ENCODE measurements around the gene MYBPHL.
A peak's percentile ranks its signal among the peaks of the same experiment; 100 is the strongest.
"Not testable (repeated sequence)": the region's sequence is repeated elsewhere in the genome, so short reads cannot be mapped to it uniquely, and the experiment has no call there.

Gene MYBPHL

DNA sequence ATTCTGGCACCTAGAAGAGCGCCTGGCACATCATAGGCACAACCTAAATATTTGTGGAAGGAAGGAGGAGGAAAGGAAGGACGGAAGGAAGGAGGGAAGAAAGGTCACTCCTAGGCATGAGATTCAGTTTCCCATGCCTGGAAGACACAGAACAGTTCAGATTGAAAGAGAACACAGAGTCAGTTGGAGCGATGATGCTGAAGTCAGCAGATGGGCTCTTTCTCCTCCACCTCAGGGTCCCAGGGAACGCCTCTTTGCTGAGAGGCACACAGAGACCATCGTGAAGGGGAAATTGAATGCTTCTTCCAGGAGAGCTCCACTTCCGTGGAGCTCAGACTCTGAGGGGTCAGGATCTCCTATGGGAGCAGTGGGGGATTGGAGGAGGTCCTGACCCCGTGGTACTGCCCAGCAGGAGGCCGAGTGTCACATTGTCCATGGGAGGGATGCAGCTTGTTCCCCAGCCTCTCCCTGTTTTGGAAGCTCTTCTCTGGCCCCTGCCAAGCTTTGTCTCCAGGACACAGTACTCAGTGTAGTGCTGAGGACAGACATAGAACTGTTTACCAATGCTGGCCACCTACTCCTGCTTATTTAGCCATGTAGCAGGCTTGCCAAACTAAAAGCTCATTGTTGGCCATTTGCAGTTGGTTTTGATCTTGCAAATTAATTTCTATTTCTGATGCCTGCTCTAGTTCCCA is 2.4 kb downstream of the MYBPHL start:
- DNase-seq = no peak

DNA sequence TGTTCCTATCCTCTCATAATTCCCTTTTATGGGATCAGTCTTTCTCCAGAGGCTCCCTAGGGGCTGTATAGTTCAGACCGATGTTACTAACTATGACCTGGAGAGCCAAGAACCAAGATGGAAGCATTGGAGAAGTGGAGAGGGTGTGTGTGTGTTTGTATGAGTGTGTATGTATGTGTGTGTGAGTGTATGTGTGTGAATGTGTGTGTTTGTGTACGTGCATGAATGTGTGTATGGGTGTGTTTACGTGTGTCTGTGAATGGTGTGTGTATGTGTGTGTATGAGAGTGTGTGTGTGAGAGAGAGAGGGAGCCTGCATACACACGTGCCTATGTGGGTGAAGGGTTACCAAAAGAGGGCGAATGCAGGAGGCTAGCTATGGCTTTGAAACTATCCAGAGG is 4.9 kb downstream of the MYBPHL start:
- DNase-seq = no peak

GRCh38 chr1:109300650-109301151 is 6.1 kb downstream of the MYBPHL start:
- no peak for DNase-seq

GRCh38 chr1:109299558-109300343 is 7.1 kb downstream of the MYBPHL start:
- DNase-seq = no peak

GRCh38 chr1:109298666-109299557 is 7.9 kb downstream of the MYBPHL start:
- DNase-seq = no peak

DNA sequence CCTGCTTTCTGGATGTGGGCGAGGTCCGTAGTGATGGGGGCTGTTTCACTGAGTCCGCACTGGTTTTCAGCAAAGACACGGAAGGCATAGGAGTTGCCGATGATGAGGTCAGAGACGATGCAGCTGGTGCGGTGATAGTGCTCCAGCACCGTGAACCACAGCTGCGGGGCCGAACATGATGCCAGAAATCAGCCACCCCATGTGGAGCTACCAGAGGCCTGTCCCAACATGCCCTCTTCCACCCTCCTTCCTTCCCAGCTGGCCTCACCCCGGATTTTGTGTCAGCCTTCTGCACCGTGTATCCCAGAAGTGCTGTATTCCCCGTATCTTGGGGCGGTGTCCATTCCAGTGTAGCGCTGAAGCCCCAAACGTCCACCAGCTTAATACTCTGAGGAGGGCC is 10.0 kb downstream of the MYBPHL start:
- no peak for DNase-seq

GRCh38 chr1:109295712-109296415 is 10.9 kb downstream of the MYBPHL start:
- no peak for DNase-seq

DNA sequence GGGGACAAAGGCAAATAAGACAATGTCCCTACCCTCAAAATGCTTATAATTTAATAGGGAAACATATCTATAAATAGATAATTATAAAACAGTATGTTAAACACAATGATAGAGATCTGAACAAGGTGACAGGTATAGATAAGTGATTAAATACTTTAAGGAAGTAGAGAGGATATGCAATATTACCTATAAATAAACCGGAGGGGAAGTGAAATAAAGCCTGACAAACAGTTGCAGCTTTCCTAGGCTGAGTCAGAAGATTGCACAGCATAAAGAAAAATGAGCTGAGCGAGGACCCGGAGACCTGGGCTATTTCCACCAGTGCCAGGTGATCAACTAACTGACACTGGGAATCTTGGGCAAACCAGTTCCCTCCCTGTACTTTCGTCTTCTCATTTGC is 12.3 kb downstream of the MYBPHL start:
- no peak for DNase-seq

- no peak for DNase-seq
Observed at GRCh38 chr1:109293026-109293425, 13.8 kb downstream of the MYBPHL start.

DNA sequence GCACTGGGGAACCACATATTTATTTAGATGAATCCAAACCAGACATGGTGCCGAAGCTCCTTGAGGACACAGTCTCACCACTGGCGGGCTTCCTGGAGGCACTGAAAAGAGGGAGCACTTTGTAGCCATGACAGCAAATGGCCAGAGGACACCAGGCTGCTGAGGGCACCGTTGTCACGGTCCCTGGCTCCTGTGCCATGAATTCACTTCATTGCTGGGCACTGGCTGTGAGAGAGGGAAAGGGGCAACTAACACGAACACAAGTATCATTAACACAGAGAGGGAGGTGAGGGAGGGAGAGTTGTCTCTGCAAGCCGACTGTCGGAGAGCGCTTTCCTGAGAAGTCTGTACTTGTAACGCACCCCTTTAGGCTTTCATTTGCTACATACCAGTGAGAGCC is 14.4 kb downstream of the MYBPHL start:
- no peak for DNase-seq

DNA sequence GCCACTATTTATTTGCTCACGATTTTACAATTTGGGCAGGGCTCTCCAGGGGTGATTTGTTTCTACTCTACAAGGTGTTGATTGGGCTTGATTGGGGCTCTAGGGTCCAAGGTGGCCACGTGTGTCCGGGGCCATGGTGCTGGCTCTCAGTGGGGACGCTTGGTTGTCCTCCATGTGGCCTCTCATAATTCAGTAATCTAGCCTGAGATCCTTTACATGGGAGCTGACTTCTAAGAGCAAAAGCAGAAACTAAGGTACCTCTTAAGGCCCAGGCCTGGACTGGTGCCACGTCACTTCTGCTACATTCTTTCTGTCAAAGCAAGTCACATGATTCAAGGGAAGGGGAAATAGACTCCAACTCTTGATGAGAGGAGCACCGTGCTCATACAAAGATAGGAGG is 15.8 kb downstream of the MYBPHL start:
- DNase-seq = no peak

DNA sequence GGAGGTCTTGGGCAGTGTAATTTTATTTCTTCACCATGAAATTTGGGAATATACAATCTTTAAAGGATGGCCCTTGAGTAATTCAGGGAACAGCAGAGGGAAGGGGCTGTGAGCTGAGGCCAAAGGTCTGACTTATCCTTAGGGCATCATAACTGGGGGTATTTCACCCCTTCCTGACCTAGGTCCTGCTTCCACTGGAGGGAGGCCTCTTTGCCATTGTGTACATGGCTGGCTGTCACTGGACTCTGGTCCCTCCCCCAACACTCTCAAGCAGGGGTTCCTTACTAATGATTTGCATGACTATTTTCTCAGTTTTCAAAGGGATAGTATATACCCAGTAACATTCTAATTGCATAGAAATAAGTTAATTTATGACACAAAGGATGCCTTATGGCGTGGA is 16.7 kb downstream of the MYBPHL start:
- no peak for DNase-seq

DNA sequence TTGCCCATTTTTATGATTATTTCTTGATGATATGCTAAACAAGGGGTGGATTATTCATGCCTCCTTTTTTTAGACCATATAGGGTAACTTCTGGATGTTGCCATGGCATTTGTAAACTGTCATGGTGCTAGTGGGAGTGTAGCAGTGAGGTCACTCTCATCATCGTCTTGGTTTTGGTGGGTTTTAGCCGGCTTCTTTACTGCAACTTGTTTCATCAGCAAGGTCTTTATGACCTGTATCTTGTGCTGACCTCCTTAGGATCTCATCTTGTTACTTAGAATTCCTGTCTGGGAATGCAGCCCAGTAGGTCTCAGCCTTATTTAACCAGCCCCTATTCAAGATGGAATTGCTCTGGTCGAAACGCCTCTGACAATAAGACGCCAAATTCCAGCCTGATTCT is 20.0 kb downstream of the MYBPHL start:
- not testable (repeated sequence) for DNase-seq

DNA sequence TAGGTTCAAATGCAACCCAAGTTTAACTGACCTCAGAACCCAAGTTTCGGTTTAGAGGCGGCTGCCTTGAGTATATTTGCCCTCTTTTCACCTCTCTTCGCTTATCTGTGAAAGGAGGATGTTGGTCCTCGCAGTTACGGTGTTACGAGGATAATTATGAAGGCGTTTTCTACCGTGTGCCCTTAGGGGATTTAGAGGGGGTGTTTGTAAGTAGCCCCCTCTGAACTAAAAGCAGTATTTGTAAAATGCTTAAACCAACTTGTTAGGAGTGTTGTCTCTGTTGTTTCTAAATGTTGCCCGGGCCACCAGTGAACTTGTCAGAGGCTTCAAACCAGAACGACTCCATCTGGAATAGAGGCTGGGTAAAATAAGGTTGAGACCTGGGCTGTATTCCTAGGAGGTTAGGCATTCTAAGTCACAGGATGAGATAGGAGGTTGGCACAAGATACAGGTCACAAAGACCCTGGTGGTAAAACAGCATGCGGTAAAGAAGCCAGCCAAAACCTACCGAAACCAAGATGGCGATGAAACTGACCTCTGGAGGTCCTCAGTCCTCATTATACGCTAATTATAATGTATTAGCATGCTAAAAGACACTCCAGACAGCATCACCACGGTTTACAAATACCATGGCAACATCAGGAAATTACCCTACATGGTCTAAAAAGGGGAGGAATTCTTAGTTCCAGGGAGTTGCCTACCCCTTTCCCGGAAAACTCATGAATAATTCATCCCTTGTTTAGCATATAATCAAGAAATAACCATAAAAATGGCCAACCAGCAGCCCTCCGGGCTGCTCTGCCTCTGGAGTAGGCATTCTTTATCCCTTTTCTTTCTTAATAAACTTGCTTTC is 22.8 kb downstream of the MYBPHL start:
- no peak for DNase-seq

- DNase-seq = peak; percentile 93 to 94
Observed at GRCh38 chr1:109282952-109283747, 23.7 kb downstream of the MYBPHL start, which contains the start of gene PSRC1. TSS of gene PSRC1 (minus strand) at chr1:109283145.

GRCh38 chr1:109282497-109282951 is 24.3 kb downstream of the MYBPHL start:
- no peak for DNase-seq

GRCh38 chr1:109281680-109282496 is 24.9 kb downstream of the MYBPHL start:
- no peak for DNase-seq

DNA sequence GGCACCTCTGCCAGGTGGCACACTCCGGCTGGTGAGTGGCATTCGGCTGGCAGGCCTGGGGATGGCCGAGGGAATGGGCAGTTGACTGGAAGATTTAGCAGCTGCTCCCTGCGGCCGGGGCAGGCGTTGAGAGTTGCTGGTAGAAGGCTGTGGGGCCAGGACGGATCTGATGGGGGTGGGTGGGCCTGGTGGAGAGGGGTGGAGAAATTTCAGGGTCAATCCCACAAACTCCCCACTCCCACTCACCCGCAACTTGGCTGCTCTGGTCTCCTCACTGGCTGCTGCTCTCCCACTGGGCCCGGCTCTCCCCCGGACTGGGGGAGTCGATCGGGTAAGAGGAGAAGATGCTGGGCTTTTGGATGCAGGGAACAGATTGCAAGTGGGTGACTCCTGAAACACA is 25.9 kb downstream of the MYBPHL start:
- no peak for DNase-seq

DNA sequence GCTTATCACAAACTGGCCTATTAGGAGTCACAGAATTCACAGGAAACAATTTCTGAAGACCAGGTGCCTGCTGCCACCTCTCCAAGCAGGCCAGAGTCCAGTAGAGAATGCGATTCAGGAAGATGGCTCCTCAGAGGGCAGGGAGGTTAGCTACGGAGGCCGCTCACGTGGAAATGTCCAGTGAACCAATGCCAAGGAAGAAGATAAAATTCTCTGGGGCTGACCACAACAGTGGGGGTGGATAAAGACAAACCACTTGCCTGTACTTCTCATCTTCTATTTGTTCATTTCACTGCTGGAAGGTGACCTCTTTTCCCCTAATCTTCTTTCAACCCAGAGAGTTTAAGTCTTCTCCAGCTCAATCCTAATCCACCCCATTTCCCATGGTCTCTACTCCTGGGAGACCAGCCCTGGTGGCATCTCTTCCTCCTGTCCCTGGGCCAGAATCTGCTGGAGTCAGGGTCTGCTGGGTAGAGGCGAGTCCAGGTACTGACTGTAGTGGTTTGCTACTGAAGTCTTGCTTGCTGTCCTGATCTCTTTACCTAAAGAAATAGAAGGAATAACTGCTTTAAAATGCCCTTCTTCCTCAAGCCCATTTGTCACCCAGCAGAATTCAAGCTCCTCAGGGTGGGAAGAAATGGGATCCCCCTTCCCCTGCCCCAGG is 27.1 kb downstream of the MYBPHL start:
- no peak for DNase-seq

Data from NCI-H2081 (cell line).